Endodermal cell (in vitro differentiated cells): ENCODE results near the gene GPR137B. TPM values are rescaled to one million over a fixed set of nuclear protein-coding genes. Genes with fewer than 3 reads are reported as not detected.

Source experiments
- DNase-seq: peaks from one replicate; pipeline ENCODE4 v3.0.0-alpha.2; 2017
- H3K27ac ChIP-seq: 2 replicates; pipeline ENCODE4 v1.5.1; 2013; ENCODE audit warnings: mild to moderate bottlenecking, low read depth, low read length, moderate library complexity
- H3K27me3 ChIP-seq: 2 replicates; pipeline ENCODE4 v1.6.1; 2013; ENCODE audit warnings: mild to moderate bottlenecking, low read length, moderate library complexity; ENCODE audit not compliant: insufficient read depth, control insufficient read depth, poor library complexity, severe bottlenecking
- H3K36me3 ChIP-seq: 2 replicates; pipeline ENCODE4 v1.7.0; 2013; ENCODE audit warnings: mild to moderate bottlenecking, low read length, moderate library complexity; ENCODE audit not compliant: control insufficient read depth, insufficient read depth
- H3K4me1 ChIP-seq: one replicate; pipeline ENCODE4 v1.7.0; 2013; ENCODE audit warnings: low read length; ENCODE audit not compliant: control insufficient read depth, insufficient read depth
- H3K4me3 ChIP-seq: 2 replicates; pipeline ENCODE4 v1.5.1; 2013; ENCODE audit warnings: mild to moderate bottlenecking, low read length, moderate library complexity
- H3K9ac ChIP-seq: 2 replicates; pipeline ENCODE4 v1.6.1; 2013; ENCODE audit warnings: mild to moderate bottlenecking, low read length, moderate library complexity; ENCODE audit not compliant: poor library complexity, severe bottlenecking; ENCODE audit errors: extremely low read depth
- H3K9me3 ChIP-seq: 2 replicates; pipeline ENCODE4 v1.6.1; 2013; ENCODE audit warnings: mild to moderate bottlenecking, low read length, moderate library complexity; ENCODE audit not compliant: control insufficient read depth
- H3K27ac Mint-ChIP-seq: 2 replicates; pipeline ENCODE4 v1.8.0; 2020; ENCODE audit warnings: mixed read lengths
- H3K27me3 Mint-ChIP-seq: 2 replicates; pipeline ENCODE4 v1.8.0; 2021; ENCODE audit warnings: mild to moderate bottlenecking, mixed read lengths; ENCODE audit not compliant: insufficient read depth
- H3K36me3 Mint-ChIP-seq: 2 replicates; pipeline ENCODE4 v1.8.0; 2020; ENCODE audit warnings: low read depth, mixed read lengths
- H3K4me1 Mint-ChIP-seq: 2 replicates; pipeline ENCODE4 v1.8.0; 2020; ENCODE audit warnings: mixed read lengths
- H3K4me3 Mint-ChIP-seq: 2 replicates; pipeline ENCODE4 v1.8.0; 2020; ENCODE audit warnings: mild to moderate bottlenecking, moderate library complexity, mixed read lengths
- H3K9me3 Mint-ChIP-seq: 2 replicates; pipeline ENCODE4 v1.8.0; 2020; ENCODE audit warnings: mild to moderate bottlenecking, mixed read lengths
- WGBS, 2 experiments: methylation state at CpG; one replicate each; pipeline versions ENCODE4 v1.1.5 to v1.1.7; 2013; ENCODE audit warnings: missing lambda C conversion rate in 2 of 2, mixed read lengths in 1 of 2; ENCODE audit not compliant: insufficient coverage in 1 of 2, insufficient read length in 1 of 2; 5-methylcytosine and 5-hydroxymethylcytosine counted together
- total RNA-seq, 2 donors: library from RNA; stranded (reverse); fragmentation: NEBNext Ultra II Directional in 1 of 2; extraction: Animal tissue kit (Norgen Biotek cat#: 25700) in 1 of 2; gene quantifications; 2 replicates in 1 of 2; 3 replicates in 1 of 2; pipeline ENCODE4 v1.2.1, GENCODE V29; 2021
- TF ChIP-seq, protein P1 (sequence below): fragments of 200-600 bp; sonication (generic); conservative IDR thresholded peaks from 2 replicates; pipeline ENCODE4 v1.5.0; 2021; ENCODE audit warnings: antibody characterized with exemption, mild to moderate bottlenecking

Gene GPR137B
- total RNA-seq, 2 donors from 2014 or later: 2.8 to 6.7 TPM

DNA sequence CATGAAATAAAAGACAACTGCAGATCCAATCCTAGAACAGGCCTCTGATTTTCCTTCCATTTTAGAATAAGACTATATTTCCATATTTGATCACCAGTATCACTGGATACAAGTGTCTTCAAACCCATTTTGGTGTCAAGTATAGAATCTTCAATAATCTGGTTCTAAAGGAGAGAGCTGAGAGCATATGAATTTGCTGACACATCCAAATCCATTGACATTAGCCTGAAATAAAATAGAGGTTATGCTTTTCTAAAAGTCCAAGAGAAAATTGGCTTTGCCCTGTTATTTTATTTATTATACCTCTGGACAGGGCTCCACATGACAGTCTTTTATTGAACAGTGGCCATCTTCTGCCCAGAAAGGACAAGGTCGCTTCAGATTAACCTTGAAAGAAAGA lies 110.8 kb downstream of the GPR137B start:
- no peak overlapping the region for H3K4me3 Mint-ChIP-seq
- Histone ChIP-seq H3K4me3 (no peak overlapping the region), H3K27me3 (no peaks in the 10 kb centered on the region), H3K36me3 (no peaks in the 10 kb centered on the region), H3K9ac (no peak overlapping the region), H3K9me3 (peaks cover 7% of the 10 kb centered on the region), H3K27ac (no peak overlapping the region), H3K4me1 (no peaks in the 10 kb centered on the region)
- DNase-seq: no peak
- WGBS, 2 experiments: 88% methylated on average over 1 of the region's 1 CpG; no CpG with 5 or more reads in 1 of the 2 experiments
- peaks cover 8% of the 10 kb centered on the region for H3K9me3 Mint-ChIP-seq
- no peak overlapping the region for H3K27ac Mint-ChIP-seq
- H3K4me1 Mint-ChIP-seq: no peaks in the 10 kb centered on the region
- no peaks in the 10 kb centered on the region for H3K27me3 Mint-ChIP-seq
- TF ChIP-seq, protein P1, sequence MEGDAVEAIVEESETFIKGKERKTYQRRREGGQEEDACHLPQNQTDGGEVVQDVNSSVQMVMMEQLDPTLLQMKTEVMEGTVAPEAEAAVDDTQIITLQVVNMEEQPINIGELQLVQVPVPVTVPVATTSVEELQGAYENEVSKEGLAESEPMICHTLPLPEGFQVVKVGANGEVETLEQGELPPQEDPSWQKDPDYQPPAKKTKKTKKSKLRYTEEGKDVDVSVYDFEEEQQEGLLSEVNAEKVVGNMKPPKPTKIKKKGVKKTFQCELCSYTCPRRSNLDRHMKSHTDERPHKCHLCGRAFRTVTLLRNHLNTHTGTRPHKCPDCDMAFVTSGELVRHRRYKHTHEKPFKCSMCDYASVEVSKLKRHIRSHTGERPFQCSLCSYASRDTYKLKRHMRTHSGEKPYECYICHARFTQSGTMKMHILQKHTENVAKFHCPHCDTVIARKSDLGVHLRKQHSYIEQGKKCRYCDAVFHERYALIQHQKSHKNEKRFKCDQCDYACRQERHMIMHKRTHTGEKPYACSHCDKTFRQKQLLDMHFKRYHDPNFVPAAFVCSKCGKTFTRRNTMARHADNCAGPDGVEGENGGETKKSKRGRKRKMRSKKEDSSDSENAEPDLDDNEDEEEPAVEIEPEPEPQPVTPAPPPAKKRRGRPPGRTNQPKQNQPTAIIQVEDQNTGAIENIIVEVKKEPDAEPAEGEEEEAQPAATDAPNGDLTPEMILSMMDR: no peak
- H3K36me3 Mint-ChIP-seq: peaks cover 7% of the 10 kb centered on the region

DNA sequence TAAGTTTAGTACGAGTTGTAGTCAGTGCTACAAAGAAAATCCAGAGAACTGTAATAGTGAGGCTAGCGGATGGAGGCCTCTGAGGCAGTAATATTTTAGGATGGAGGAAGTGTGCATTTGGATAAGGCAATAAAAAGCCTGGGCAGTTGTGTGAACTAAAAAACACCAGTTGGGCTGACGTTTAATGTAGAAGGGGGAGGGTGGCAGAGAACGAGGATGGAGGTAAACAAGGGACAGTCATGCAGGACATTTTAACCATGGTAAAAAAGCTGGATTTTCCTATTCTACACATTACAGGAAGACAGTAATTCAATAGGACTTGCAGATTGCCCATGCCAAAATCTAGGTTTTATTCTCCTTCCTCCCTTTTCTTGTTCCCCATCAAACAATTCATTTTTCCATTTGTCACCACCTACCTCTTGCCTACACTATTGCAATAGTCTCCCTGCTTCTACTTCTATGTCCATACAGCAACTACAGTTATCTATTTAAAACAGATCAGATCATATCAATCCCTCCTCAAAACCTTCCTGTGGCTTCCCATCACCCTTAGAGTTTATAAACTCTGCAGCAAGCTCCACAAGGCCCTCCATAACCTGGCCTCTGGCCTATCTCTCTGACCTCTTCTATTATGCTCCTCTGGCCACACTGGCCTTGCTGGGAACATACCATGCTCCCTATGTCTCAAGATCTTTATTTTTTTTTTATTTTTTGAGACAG lies 111.7 kb downstream of the GPR137B start:
- H3K4me3 ChIP-seq: no peak overlapping the region
- Mint-ChIP-seq H3K27me3 (no peaks in the 10 kb centered on the region), H3K9me3 (peaks cover 13% of the 10 kb centered on the region), H3K36me3 (peaks cover 11% of the 10 kb centered on the region), H3K27ac (no peak overlapping the region), H3K4me1 (no peaks in the 10 kb centered on the region), H3K4me3 (no peak overlapping the region)
- TF ChIP-seq, protein P1: no peak
- DNase-seq: no peak
- 87 to 100% methylated on average over 2 to 4 of the region's 4 CpGs for WGBS, 2 experiments
- no peaks in the 10 kb centered on the region for H3K27me3 ChIP-seq
- H3K27ac ChIP-seq: no peak overlapping the region
- H3K9ac ChIP-seq: no peak overlapping the region
- peaks cover 13% of the 10 kb centered on the region for H3K9me3 ChIP-seq
- no peaks in the 10 kb centered on the region for H3K36me3 ChIP-seq
- no peaks in the 10 kb centered on the region for H3K4me1 ChIP-seq

DNA sequence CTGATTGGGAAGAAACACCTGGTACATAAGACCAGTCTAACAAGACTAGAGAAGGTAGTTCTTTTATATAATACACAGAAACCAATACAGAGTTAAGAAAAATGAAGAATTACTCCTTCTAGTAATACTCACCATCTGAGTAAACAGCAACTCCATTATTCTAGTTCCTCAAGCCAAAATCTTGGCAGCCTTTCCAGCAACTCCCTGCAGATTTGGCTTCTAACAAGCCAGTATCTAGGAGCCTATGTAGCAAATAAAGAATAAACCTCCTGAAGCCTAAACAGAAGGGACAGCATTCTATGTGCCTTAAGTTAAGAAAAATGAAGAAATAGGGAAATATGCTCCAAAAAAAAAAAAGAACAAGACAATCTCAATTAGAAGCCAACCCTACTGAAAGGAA lies 114.9 kb downstream of the GPR137B start:
- no peak overlapping the region for H3K9ac ChIP-seq
- peaks cover 23% of the 10 kb centered on the region for H3K36me3 Mint-ChIP-seq
- H3K4me1 ChIP-seq: no peaks in the 10 kb centered on the region
- peaks cover 23% of the 10 kb centered on the region for H3K9me3 Mint-ChIP-seq
- no peaks in the 10 kb centered on the region for H3K27me3 Mint-ChIP-seq
- H3K4me1 Mint-ChIP-seq: no peaks in the 10 kb centered on the region
- no peak overlapping the region for H3K4me3 ChIP-seq
- no peaks in the 10 kb centered on the region for H3K36me3 ChIP-seq
- H3K27ac Mint-ChIP-seq: no peak overlapping the region
- peaks cover 17% of the 10 kb centered on the region for H3K9me3 ChIP-seq
- DNase-seq: no peak
- no peak overlapping the region for H3K4me3 Mint-ChIP-seq
- TF ChIP-seq, protein P1: no peak
- no peak overlapping the region for H3K27ac ChIP-seq
- no peaks in the 10 kb centered on the region for H3K27me3 ChIP-seq
